RWPE1 (cell line): ENCODE data around the gene ARHGEF7.

Source experiments
- CTCF ChIA-PET: fragments of 350-600 bp; sonication (Branson Sonifier 250); formaldehyde crosslinking; extraction: SDS; loops from one replicate; lab custom pipeline; 2021; lab: Yijun Ruan, JAX
- POLR2A ChIA-PET: fragments of 400-600 bp; formaldehyde crosslinking; extraction: SDS; loops from one replicate; lab custom pipeline; 2020; ENCODE audit warnings: antibody characterized with exemption; ENCODE audit not compliant: low non-redundant PET; lab: Yijun Ruan, JAX
- DNase-seq: peaks from one replicate; pipeline ENCODE4 v3.0.0; 2012; ENCODE audit warnings: low spot score
- H3K27ac ChIP-seq: fragments of 450-650 bp; 2 replicates; pipeline ENCODE4 v1.5.1; 2017
- TF ChIP-seq, protein P1 (sequence below): fragments of 450-650 bp; conservative IDR thresholded peaks from 2 replicates; pipeline ENCODE4 v1.5.1; 2017; ENCODE audit warnings: low read depth, mild to moderate bottlenecking

The ARHGEF7 gene

DNA sequence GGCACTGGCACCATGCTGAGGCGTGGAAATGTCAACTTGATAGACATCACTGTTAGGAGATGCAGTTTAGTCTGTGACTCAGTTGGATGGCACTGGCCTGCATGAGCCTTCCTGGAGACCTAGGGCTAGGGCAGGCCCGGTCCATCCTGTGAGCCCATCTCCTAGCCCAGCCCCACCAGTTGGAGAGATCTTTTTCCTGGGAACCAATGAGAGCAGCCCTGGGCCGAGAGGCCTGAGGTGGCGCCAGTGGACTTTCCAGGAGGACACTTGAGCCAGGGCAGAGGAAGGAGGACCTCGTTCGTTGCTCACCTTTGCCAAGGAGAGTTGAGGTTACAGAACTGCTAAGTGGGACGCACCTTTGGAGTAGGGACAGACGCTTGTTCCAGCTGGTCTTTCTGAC, 104.8 kb downstream of the ARHGEF7 start:
- ChIA-PET CTCF (interaction anchor here (0.7 kb wide), 1 partner anchor 180 kb away, joined by 3 read pairs; no protein-coding TSS in a partner anchor), POLR2A (no interaction called here)
- TF ChIP-seq, protein P1, sequence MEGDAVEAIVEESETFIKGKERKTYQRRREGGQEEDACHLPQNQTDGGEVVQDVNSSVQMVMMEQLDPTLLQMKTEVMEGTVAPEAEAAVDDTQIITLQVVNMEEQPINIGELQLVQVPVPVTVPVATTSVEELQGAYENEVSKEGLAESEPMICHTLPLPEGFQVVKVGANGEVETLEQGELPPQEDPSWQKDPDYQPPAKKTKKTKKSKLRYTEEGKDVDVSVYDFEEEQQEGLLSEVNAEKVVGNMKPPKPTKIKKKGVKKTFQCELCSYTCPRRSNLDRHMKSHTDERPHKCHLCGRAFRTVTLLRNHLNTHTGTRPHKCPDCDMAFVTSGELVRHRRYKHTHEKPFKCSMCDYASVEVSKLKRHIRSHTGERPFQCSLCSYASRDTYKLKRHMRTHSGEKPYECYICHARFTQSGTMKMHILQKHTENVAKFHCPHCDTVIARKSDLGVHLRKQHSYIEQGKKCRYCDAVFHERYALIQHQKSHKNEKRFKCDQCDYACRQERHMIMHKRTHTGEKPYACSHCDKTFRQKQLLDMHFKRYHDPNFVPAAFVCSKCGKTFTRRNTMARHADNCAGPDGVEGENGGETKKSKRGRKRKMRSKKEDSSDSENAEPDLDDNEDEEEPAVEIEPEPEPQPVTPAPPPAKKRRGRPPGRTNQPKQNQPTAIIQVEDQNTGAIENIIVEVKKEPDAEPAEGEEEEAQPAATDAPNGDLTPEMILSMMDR, result no peak
- H3K27ac ChIP-seq, result no peak overlapping the region
- no peak for DNase-seq

DNA sequence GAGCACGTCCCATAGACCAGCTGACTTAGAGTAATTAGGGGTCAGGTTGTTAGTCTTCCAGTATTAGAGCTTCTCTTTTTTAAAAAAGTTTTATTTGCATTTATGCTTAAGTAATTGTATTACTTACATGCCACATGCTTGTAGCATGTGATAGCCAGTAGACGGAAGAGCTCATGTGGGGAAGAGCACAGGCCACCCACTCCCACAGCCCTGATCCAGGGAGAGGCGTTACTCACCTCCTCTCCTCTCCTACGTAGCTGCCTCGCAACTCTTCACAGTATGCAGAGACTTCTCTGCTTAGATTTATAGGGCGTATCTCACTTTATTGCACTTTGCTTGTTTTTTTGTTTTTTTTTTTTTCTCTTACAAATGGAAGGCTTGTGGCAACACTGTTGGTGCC, 110.1 kb downstream of the ARHGEF7 start:
- POLR2A ChIA-PET, result no interaction called here
- no peak for DNase-seq
- TF ChIP-seq, protein P1, result no peak
- H3K27ac ChIP-seq, result no peak overlapping the region
- CTCF ChIA-PET, result interaction anchor here (0.7 to 1.0 kb wide), 2 partner anchors 10 to 56 kb away, joined by 3 read pairs; no protein-coding TSS in a partner anchor

DNA sequence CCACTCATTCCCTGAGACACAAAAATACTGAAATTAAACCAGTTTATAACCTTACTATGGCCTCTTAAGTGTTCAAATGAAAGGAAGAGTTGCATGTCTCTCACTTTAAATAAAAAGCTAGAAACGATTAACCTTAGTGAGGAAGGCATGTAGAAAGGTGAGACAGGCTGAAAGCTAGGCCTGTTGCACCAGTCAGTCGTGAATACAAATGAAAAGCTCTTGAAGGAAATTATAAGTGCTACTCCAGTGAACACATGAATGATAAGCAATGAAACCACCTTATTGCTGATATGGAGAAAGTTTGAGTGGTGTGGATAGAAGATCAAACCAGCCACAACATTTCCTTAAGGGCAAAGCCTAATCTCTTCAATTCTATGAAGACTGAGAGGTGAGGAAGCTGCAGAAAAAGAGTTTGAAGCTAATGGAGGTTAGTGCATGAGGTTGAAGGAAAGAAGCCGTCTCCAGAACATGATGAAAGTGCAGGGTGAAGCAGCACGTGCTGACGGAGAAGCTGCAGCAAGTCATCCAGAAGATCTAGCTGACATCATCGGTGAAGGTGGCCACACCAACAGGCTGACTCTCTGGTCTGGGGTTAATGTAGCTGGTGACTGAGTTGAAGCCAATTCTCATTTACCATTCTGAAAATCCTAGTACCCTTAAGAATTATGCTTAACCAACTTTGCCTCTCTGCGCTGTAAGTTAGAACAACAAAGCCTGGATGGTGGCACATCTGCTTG, 110.9 kb downstream of the ARHGEF7 start:
- DNase-seq, result no peak
- ChIA-PET POLR2A (no interaction called here), CTCF (interaction anchor here (0.7 to 1.0 kb wide), 2 partner anchors 9 to 55 kb away, joined by 3 read pairs; no protein-coding TSS in a partner anchor)
- H3K27ac ChIP-seq, result no peak overlapping the region
- TF ChIP-seq, protein P1, result no peak

DNA sequence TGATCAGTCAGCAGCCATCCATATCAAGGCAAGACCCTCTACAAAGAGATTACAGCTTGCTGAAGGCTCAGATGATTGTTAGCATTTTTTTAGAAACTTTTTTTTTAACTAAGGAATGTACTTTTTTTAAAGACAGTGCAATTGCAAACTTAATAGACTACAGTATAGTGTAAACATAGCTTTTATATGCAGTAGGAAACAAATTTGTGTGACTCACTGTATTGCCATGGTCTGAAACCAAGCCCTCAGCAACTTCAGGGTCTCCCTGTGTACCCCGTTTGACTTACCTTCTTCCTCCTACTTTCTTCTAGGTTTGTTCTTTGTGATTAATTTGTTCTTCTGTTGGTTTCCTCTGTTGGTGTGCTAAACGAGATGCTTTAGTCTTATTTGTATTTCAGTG, 112.3 kb downstream of the ARHGEF7 start:
- no peak for DNase-seq
- POLR2A ChIA-PET, result no interaction called here
- CTCF ChIA-PET, result interaction anchor here (0.5 kb wide), 1 partner anchor 48 kb away, joined by 3 read pairs; no protein-coding TSS in a partner anchor

DNA sequence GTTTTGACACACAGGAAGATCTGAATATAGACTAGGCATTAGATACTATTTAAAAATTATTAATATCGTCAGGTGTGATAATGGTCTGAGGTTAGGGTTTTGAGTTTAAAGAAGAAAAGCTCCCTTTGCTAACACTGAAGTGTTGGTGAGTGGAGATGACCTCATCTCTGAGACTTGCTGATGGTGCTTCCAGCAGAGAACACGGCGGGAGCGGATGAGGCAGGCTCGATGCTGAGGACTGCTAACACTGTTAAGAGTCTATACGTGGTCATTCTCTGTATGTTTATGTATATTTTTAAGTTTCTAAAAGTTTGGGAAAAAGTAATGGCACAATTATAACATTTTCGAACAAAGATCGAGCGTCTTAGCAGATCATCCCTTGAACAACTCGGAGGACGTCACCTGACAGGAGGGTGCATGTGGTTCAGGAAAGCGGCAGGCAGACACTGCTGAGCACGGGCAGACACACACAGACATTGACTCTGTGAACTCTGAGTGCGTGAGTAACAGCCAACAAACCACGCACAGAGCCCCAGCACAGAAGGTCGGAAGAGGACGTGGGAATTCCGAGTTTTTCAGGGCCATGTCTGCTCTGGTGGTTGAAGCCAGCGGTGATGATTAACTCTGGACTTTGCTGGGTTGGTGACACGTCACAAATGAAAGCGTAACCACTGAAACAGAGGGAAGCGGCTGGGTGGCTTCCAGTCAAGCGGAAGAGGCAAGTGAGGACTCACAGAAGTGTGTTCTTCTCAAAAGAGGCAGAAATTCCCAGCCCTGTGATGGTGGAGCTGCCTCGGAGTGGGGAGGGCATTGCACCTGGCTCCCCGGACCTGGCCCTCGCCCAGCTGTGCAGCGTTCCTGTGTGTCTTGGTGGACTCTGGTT, 113.4 kb downstream of the ARHGEF7 start:
- no peak overlapping the region for H3K27ac ChIP-seq
- TF ChIP-seq, protein P1, result no peak
- ChIA-PET CTCF (interaction anchor here (0.6 kb wide), 1 partner anchor 466 kb away, joined by 3 read pairs; no protein-coding TSS in a partner anchor), POLR2A (no interaction called here)
- DNase-seq, result no peak

More for the DNA sequence above, 112.3 kb downstream of the ARHGEF7 start:
- TF ChIP-seq, protein P1, result no peak
- no peak overlapping the region for H3K27ac ChIP-seq

DNA sequence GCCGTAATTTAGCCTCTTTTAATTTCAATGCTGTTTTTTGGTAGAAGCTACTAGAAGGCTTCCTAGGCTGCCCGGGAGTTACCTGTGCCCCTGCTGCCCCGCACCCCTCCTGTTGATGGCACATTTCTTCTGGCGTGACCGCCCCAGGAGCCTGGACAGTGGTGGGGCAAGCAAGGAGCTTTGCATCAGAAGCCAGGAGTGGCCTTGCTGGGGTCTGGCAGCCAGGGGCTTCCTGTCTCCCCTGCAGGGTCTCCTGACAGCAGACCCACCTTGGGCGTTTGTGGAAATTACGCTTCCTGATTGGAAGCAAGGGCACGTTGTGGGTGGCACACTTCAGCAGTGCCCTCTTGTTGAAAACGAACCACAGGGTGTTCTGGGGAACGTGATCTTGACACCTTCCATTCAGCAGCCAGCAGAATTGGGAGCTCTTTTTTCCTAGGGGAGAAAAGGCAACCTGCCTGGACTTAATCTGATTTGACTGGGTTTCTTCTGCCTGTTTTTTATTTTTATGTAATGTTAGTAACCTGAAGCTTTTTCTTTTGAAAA, 115.3 kb downstream of the ARHGEF7 start:
- ChIA-PET POLR2A (no interaction called here), CTCF (no interaction called here)
- H3K27ac ChIP-seq, result no peak overlapping the region
- DNase-seq, result no peak
- TF ChIP-seq, protein P1, result no peak
